Epithelial cell of esophagus (primary cell): Measurements from ENCODE around the gene MFAP2.
"Not testable (repeated sequence)": the region's sequence is repeated elsewhere in the genome, so short reads cannot be mapped to it uniquely, and the experiment has no call there.

Experiments
- DNase-seq: peaks from one replicate; pipeline ENCODE4 v3.0.0; 2010; ENCODE audit warnings: low read depth
- H3K4me3 ChIP-seq: 2 replicates; pipeline ENCODE4 v1.5.1; 2011; ENCODE audit warnings: mild to moderate bottlenecking, low read length, control low read depth
- CTCF ChIP-seq: IDR thresholded peaks from 2 replicates; pipeline ENCODE4 v1.5.1; 2011; ENCODE audit warnings: low read depth, mild to moderate bottlenecking, low read length, control low read depth, inconsistent platforms; ENCODE audit not compliant: insufficient read depth; ENCODE audit errors: missing control alignments

Gene MFAP2

GRCh38 chr1:16968372-16968771 is 12.0 kb downstream of the MFAP2 start:
- no peak for TF ChIP-seq CTCF
- DNase-seq: no peak
- no peak overlapping the region for H3K4me3 ChIP-seq

DNA sequence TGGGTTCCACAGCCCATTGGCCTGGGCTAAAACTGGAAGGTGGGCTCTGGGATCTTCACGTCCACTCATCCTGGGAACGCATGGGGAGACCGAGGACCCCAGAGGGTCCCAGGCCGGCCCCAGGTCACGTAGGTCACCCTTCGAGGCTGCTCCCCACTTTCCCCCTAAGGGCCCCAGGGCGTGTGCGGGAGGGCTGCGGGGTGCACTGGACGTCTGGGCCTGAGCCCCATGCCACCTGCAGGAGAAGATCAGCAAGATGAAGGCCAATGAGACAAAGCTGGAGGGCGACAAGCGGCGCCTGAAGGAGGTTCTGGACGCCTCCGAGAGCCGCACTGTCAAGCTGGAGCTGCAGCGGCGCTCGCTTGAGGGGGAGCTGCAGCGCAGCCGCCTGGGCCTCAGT is 12.5 kb downstream of the MFAP2 start:
- no peak for DNase-seq
- no peak for TF ChIP-seq CTCF
- no peak overlapping the region for H3K4me3 ChIP-seq

DNA sequence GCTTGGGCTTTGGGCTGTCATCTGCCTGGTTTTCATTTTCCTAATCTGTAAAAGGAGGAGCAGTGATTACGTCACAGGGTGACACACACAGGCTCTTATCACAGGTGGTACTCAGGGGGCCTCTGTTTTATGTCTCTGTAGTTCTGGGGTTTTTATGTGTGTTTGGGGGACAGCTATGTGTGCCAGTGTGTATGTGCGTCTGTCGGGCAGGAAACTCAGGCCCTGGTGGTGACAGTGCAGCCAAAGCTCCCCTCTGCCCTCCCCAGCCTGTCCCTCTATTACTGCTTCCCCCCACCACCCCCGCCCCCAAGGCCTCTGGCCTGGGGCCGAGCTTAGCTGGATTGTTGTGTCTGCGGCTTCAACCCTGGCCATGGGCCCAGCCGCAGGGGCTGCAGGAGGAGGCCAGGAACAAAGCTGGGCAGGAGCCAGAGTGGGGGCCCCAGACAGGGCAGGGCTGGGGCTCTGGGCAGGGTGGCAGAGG is 13.3 kb downstream of the MFAP2 start:
- H3K4me3 ChIP-seq: no peak overlapping the region
- TF ChIP-seq CTCF: no peak
- no peak for DNase-seq

GRCh38 chr1:16966282-16966681 is 14.1 kb downstream of the MFAP2 start:
- DNase-seq: no peak
- no peak for TF ChIP-seq CTCF
- H3K4me3 ChIP-seq: no peak overlapping the region

DNA sequence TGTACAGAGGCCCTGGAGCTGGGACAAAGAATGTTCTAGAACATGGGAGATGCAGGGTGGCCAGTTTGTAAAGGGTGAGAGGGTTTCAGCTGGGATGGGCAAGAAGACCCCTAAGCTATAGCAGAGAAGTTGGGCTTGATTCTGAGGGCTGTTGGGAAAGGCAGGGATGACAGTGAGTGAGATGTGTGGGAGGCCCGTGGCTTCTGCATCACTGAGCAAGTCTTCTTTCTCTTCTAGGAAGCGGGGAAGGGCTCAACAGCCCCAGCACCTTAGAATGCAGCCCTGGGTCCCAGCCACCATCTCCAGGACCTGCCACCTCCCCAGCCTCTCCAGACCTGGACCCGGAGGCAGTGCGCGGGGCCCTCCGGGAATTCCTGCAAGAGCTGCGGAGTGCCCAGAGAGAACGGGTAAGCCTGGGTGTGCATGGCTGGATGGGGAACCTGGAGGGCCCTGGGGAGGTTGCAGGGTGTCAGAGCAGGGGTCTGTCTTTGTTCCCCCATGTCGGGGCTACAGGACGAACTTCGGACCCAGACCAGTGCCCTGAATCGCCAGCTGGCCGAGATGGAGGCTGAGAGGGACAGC is 14.8 kb downstream of the MFAP2 start:
- H3K4me3 ChIP-seq: no peak overlapping the region
- DNase-seq: no peak
- no peak for TF ChIP-seq CTCF

- DNase-seq, H3K4me3 ChIP-seq: not testable (repeated sequence)
These were observed 16.3 kb downstream of the MFAP2 start for GRCh38 chr1:16964169-16964568.

DNA sequence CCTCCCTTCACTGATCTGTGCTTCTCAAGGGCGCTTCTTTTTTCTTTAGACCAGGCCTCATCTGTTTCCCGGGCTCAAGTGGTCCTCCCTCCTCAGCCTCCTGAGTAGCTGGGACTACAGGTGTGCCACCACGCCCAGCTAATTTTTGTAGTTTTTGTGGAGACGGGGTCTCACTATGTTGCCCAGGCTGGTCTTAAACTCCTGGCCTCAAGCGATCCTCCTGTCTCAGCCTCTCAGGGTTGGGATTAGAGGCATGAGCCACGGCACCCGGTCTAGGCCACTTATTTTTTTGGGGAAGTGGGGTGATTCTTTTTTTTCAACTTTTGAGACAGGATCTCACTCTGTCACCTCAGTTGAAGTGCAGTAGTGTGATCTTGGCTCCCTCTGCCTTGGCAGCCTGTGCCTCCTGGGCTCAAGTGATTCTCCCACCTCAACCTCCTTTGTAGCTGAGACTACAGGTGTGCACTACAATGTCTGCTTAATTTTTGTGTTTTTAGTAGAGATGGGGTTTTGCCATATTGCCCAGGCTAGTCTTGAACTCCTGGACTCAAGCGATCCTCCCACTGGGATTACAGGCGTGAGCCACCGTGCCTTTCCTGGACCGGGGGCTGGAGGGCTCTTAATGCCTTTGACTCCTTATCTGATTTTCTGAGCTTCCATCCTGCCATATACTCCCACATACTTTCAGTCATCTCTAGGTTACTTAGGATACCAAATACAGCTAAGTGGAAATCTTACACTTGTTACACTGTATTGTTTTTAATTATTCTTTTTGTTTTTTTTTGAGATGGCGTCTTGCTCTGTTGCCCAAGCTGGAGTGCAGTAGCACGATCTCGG is 18.9 kb downstream of the MFAP2 start:
- no peak for DNase-seq
- no peak for TF ChIP-seq CTCF
- no peak overlapping the region for H3K4me3 ChIP-seq
